Vagina (tissue), 2 donors: ENCODE measurements around the gene HYAL2. TPM values are rescaled to one million over a fixed set of nuclear protein-coding genes. Genes with fewer than 3 reads are reported as not detected.
"Not testable (repeated sequence)": the region's sequence is repeated elsewhere in the genome, so short reads cannot be mapped to it uniquely, and the experiment has no call there.

Source experiments
- DNase-seq, 2 donors: peaks; one replicate each; pipeline ENCODE4 v3.0.0-alpha.2; 2017; ENCODE audit errors: extremely low spot score in 2 of 2
- H3K27ac ChIP-seq: fragments of 200-600 bp; sonication (generic); one replicate; pipeline ENCODE4 v1.5.1; 2019
- H3K27me3 ChIP-seq: fragments of 200-600 bp; sonication (generic); one replicate; pipeline ENCODE4 v1.5.1; 2019
- H3K36me3 ChIP-seq, 2 donors: fragments of 200-600 bp; sonication (generic); one replicate each; pipeline ENCODE4 v1.5.1; 2017 to 2019
- H3K4me1 ChIP-seq: fragments of 200-600 bp; sonication (generic); one replicate; pipeline ENCODE4 v1.5.1; 2019
- H3K4me3 ChIP-seq, 2 donors: fragments of 200-600 bp; sonication (generic); 1 replicate in 1 of 2; 2 replicates in 1 of 2; pipeline ENCODE4 v1.5.1; 2016 to 2019
- H3K9me3 ChIP-seq: fragments of 200-600 bp; sonication (generic); one replicate; pipeline ENCODE4 v1.5.1; 2019
- POLR2A ChIP-seq, 2 donors: fragments of 450-650 bp; IDR thresholded peaks; one replicate each; pipeline ENCODE4 v1.6.1; 2017; ENCODE audit warnings: antibody characterized with exemption in 2 of 2, mild to moderate bottlenecking in 2 of 2, moderate library complexity in 2 of 2
- POLR2AphosphoS5 ChIP-seq, 2 donors: sonication (generic); formaldehyde crosslinking; IDR thresholded peaks; one replicate each; pipeline ENCODE4 v1.9.0; 2017; ENCODE audit warnings: antibody characterized with exemption in 2 of 2, mild to moderate bottlenecking in 2 of 2, low read depth in 1 of 2; ENCODE audit not compliant: insufficient read depth in 1 of 2
- intact Hi-C: fragments of 100-400 bp; cut with DNase I; formaldehyde crosslinking; loops from one replicate; pipeline ENCODE4 v1.15.1; 2023
- total RNA-seq: library from RNA; depleted of rRNA; stranded (reverse); fragments of >200 nt; gene quantifications from one replicate; pipeline ENCODE4 v1.2.3, GENCODE V29; 2016
- TF ChIP-seq, protein P1 (sequence below), 3 experiments: fragments of 450-650 bp in 2 of 3; fragments of 200-600 bp in 1 of 3; sonication (generic) in 1 of 3; IDR thresholded peaks; one replicate each; pipeline ENCODE4 v1.5.1; 2017 to 2019; ENCODE audit warnings: antibody characterized with exemption in 3 of 3, mild to moderate bottlenecking in 2 of 3, moderate library complexity in 2 of 3

The HYAL2 gene
- total RNA-seq, 1 donor from 2014 or later, result 173 TPM

GRCh38 chr3:50314342-50314741 is 8.2 kb downstream of the HYAL2 start:
- no peaks in the 10 kb centered on the region for H3K9me3 ChIP-seq
- TF ChIP-seq POLR2AphosphoS5 (IDR thresholded peaks at IDR 0.05; ENCODE audit: insufficient read depth in 1 of 2, low read depth in 1 of 2) (peak in 1 of 2 donors; percentile 12), POLR2A (IDR thresholded peaks at IDR 0.05) (no peak)
- TF ChIP-seq, protein P1, sequence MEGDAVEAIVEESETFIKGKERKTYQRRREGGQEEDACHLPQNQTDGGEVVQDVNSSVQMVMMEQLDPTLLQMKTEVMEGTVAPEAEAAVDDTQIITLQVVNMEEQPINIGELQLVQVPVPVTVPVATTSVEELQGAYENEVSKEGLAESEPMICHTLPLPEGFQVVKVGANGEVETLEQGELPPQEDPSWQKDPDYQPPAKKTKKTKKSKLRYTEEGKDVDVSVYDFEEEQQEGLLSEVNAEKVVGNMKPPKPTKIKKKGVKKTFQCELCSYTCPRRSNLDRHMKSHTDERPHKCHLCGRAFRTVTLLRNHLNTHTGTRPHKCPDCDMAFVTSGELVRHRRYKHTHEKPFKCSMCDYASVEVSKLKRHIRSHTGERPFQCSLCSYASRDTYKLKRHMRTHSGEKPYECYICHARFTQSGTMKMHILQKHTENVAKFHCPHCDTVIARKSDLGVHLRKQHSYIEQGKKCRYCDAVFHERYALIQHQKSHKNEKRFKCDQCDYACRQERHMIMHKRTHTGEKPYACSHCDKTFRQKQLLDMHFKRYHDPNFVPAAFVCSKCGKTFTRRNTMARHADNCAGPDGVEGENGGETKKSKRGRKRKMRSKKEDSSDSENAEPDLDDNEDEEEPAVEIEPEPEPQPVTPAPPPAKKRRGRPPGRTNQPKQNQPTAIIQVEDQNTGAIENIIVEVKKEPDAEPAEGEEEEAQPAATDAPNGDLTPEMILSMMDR (IDR thresholded peaks at IDR 0.05), result no peak
- intact Hi-C loops, result no loop called here
- peaks cover 59% of the 10 kb centered on the region for H3K4me1 ChIP-seq
- no peaks in the 10 kb centered on the region for H3K27me3 ChIP-seq
- H3K36me3 ChIP-seq, result peaks cover 0 to 9% of the 10 kb centered on the region in 2 donors
- H3K27ac ChIP-seq, result peak overlapping the region; percentile 63
- H3K4me3 ChIP-seq, result no peak overlapping the region
- DNase-seq, result no peak

DNA sequence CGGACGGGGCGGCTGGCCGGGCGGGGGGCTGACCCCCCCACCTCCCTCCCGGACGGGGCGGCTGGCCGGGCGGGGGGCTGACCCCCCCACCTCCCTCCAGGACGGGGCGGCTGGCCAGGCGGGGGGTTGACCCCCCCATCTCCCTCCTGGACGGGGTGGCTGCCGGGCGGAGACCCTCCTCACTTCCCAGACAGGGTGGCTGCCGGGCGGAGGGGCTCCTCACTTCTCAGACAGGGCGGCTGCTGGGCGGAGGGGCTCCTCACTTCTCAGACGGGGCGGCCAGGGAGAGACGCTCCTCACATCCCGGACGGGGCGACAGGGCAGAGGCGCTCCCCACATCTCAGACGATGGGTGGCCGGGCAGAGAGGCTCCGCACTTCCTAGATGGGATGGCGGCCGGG is 10.5 kb downstream of the HYAL2 start:
- intact Hi-C loops, H3K27me3 ChIP-seq, H3K36me3 ChIP-seq, H3K9me3 ChIP-seq, H3K27ac ChIP-seq, DNase-seq: not testable (repeated sequence)
- Histone ChIP-seq H3K4me3 (peak overlapping the region in 1 of 2 donors; percentile 25), H3K4me1 (peaks cover 36% of the 10 kb centered on the region)

DNA sequence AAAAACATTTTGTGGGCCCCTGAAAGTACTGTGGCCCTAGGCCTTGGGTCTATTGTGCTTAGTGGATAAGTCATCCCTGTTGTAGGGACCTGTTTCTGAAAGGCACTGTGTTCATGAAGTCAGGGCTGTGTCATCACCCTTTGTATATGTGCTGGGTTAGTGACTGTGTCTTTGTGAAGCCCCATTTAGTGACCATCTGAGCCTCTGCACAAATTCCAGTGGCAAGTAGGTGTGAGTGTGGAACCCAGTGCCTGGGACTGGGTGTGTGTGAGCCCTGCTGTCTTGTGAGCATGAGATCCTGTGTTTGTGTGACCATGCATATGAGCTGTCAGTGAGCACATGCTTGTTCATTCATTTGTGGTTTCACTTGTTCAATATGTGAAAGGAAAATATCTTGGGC is 17.9 kb downstream of the HYAL2 start:
- Histone ChIP-seq H3K4me3 (no peak overlapping the region), H3K27me3 (no peaks in the 10 kb centered on the region), H3K36me3 (no peaks in the 10 kb centered on the region), H3K4me1 (peaks cover 40% of the 10 kb centered on the region), H3K27ac (no peak overlapping the region), H3K9me3 (no peaks in the 10 kb centered on the region)
- intact Hi-C loops, result no loop called here
- DNase-seq, result peak in 1 of 2 donors; percentile 82
- TF ChIP-seq POLR2A (IDR thresholded peaks at IDR 0.05) (no peak), POLR2AphosphoS5 (IDR thresholded peaks at IDR 0.05; ENCODE audit: insufficient read depth in 1 of 2, low read depth in 1 of 2) (no peak)
- TF ChIP-seq, protein P1 (IDR thresholded peaks at IDR 0.05), result no peak

DNA sequence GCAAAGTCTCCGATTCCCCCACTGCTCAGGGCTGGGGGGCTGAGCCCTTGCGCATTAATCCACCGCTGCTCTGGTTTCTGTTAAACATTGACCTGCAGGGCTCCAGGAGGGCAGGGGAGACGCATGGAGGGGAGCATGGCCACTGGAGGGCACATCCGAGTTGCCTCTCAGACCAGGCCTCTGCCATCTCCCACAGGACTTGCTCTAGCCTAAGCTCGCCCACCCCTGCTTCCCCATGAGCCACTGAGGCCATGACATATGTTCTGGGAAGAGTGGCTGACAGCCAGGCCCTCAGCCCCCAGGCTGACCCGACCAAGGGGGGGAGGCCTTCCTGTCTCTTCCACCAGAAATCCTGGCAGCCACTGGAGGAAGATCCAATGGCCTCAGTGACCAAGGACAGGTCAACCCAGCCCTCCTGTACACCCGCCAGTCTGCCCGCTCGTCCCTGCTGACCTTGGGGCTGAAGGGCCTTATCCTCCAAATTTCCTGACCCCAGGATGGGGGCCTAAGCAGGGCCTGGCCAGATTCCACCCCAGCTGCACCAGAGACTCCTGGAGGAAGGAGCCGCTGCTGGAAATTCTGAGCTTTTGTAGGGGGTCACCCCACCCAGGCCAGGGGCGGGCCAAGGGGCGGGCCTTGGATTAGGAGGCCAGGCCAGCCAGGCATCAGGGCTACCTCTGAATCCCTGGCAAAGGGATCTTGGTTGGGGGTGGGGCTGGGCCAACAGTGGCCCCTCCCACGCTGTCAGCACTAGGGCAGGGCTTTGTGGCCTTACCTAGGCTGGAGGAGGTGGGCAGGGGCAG is 19.3 kb downstream of the HYAL2 start, which contains the start of gene HYAL1:
TSS of gene HYAL1 (minus strand) at position 562 of the 803 bp plus-strand sequence. CDS start 618 bp downstream, outside the sequence.
- intact Hi-C loops, result no loop called here
- TF ChIP-seq, protein P1 (IDR thresholded peaks at IDR 0.05), result no peak
- peak; percentile 47 to 75 for TF ChIP-seq POLR2AphosphoS5 (IDR thresholded peaks at IDR 0.05; ENCODE audit: insufficient read depth in 1 of 2, low read depth in 1 of 2)
- peak in 1 of 2 donors; percentile 89 for DNase-seq
- H3K36me3 ChIP-seq, result no peaks in the 10 kb centered on the region
- H3K4me1 ChIP-seq, result peaks cover 46% of the 10 kb centered on the region
- H3K4me3 ChIP-seq, result peak within 1 kb of the TSS; percentile 6 to 25
- no peaks in the 10 kb centered on the region for H3K9me3 ChIP-seq
- peak within 1 kb of the TSS; percentile 91 for H3K27ac ChIP-seq
- no peaks in the 10 kb centered on the region for H3K27me3 ChIP-seq

DNA sequence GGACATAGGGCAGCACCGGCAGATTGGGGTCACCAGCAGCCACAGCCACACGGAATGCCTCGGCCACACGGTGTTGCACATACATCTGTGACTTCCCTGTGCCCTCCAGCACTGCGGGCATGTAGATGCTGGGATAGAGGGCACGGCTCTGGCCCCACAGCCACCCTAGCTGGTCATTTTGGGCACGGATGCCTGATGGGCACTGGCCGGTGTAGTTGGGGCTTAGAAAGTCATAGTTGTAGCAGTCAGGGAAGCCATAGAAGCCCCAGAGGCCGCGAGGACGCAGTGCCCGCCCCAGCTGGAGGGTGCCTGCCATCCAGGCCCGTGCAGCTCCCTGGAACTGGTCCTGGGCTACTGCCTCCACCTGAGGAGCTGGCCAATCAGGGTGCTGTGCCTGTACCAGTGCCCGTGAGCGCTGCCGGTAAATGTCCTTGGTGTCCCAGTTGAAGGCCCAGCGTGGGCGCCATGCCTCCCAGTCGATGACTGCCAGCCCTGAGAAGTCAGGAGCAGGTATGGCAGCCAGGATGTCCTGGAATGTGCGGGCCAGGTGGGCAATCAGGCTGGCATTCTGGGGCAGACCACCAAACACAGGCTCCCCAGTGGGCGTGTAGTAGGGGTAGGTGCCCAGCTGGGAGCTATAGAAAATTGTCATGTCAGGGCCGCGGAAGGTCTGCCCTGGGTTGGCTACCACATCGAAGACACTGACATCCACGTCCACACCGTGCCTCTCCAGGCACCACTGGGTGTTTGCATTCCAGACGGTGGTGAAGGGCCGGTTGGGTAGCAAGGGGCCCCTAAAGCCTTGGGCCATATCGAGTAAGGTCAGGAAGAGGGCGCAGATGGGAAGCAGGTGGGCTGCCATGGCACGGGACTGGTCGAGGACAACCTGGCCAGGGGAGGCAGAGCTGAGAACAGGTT is 20.2 kb downstream of the HYAL2 start:
- Histone ChIP-seq H3K4me1 (peaks cover 54% of the 10 kb centered on the region), H3K36me3 (peaks cover 0 to under 1% of the 10 kb centered on the region in 2 donors), H3K27me3 (no peaks in the 10 kb centered on the region), H3K27ac (peak overlapping the region; percentile 91), H3K4me3 (peak overlapping the region; percentile 6 to 25), H3K9me3 (no peaks in the 10 kb centered on the region)
- intact Hi-C loops, result no loop called here
- DNase-seq, result peak in 1 of 2 donors; percentile 88
- TF ChIP-seq, protein P1 (IDR thresholded peaks at IDR 0.05), result no peak
- TF ChIP-seq POLR2A (IDR thresholded peaks at IDR 0.05), result no peak
- no peak for TF ChIP-seq POLR2AphosphoS5 (IDR thresholded peaks at IDR 0.05; ENCODE audit: insufficient read depth in 1 of 2, low read depth in 1 of 2)
